Lower lobe of right lung (tissue), 2 donors: ENCODE results near the gene HOXC11. TPM values are rescaled to one million over a fixed set of nuclear protein-coding genes. Genes with fewer than 3 reads are reported as not detected.

Experiments
- ATAC-seq, 2 donors: fragments of 200-7000 bp; cut with Tn5 transposase; one replicate each; pipeline ENCODE4 v1.9.1; 2020 to 2022; ENCODE audit warnings: mild to moderate bottlenecking in 2 of 2, moderate library complexity in 2 of 2
- DNase-seq: peaks from one replicate; pipeline ENCODE4 v3.0.0-alpha.2; 2020
- H3K27ac ChIP-seq: fragments of 200-600 bp; one replicate; pipeline ENCODE4 v1.8.0; 2022
- H3K27me3 ChIP-seq: fragments of 200-600 bp; one replicate; pipeline ENCODE4 v1.8.0; 2022; ENCODE audit warnings: low read depth
- H3K36me3 ChIP-seq: fragments of 200-600 bp; one replicate; pipeline ENCODE4 v1.8.0; 2022; ENCODE audit warnings: mild to moderate bottlenecking
- H3K4me1 ChIP-seq: fragments of 200-600 bp; one replicate; pipeline ENCODE4 v1.8.0; 2022
- H3K4me3 ChIP-seq: fragments of 200-600 bp; one replicate; pipeline ENCODE4 v1.8.0; 2022; ENCODE audit warnings: mild to moderate bottlenecking
- H3K9me3 ChIP-seq: fragments of 200-600 bp; one replicate; pipeline ENCODE4 v1.8.0; 2022
- intact Hi-C: fragments of 100-400 bp; cut with DNase I; formaldehyde crosslinking; loops from one replicate; pipeline ENCODE4 v1.11.0; 2022
- total RNA-seq: library from RNA; stranded (reverse); fragmentation: NEBNext Ultra II Directional; extraction: Animal tissue kit (Norgen Biotek cat#: 25700); gene quantifications from one replicate; pipeline ENCODE4 v1.2.1, GENCODE V29; 2021
- TF ChIP-seq, protein P1 (sequence below): fragments of 200-600 bp; IDR thresholded peaks from one replicate; pipeline ENCODE4 v1.8.0; 2022; ENCODE audit warnings: antibody characterized with exemption, mild to moderate bottlenecking
- donor health status: DM: no; HTN: yes; CAD: no; lungs with severe emphysema.

HOXC11 gene
- total RNA-seq, 1 donor from 2014 or later, result not detected

DNA sequence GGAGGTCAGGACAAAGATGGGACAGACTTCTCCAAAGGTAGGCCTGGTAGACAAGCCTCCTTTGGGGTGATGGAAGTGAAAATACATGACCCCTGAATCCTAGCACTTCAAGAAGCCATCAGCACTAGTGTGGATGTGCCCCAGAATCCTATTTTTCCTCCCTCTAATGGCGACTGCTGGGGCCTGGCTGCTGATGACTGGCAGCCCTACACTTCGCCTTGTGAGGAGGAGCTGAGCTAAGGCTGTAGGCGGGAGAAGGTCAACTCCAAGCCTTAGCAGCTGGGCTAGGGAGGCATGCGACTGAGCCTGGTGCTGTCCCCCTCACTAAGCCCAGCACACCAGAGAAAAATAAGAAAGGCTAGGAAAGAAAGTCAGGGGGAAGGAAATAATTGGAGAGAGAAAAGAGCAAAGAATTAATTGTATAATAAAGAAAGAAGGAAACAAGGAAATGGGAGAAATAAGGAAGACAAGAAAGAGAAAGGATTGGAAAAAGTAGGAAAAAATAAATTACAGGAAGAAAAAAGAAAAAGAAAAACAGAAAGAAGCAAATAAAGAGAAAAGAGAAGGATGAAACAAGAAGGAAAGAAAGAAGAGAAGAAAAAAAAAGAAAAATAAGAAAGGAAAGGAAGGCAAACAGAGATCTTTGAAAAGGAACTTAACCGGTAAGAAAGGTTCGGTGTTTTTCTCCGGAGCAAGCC, 7.3 kb downstream of the HOXC11 start:
- ATAC-seq (no peak), DNase-seq (no peak)
- Histone ChIP-seq H3K4me1 (peaks cover 7% of the 10 kb centered on the region), H3K27me3 (peaks cover 97% of the 10 kb centered on the region), H3K4me3 (no peak overlapping the region), H3K36me3 (no peaks in the 10 kb centered on the region), H3K27ac (no peak overlapping the region), H3K9me3 (no peaks in the 10 kb centered on the region)
- intact Hi-C loops, result no loop called here
- TF ChIP-seq, protein P1, sequence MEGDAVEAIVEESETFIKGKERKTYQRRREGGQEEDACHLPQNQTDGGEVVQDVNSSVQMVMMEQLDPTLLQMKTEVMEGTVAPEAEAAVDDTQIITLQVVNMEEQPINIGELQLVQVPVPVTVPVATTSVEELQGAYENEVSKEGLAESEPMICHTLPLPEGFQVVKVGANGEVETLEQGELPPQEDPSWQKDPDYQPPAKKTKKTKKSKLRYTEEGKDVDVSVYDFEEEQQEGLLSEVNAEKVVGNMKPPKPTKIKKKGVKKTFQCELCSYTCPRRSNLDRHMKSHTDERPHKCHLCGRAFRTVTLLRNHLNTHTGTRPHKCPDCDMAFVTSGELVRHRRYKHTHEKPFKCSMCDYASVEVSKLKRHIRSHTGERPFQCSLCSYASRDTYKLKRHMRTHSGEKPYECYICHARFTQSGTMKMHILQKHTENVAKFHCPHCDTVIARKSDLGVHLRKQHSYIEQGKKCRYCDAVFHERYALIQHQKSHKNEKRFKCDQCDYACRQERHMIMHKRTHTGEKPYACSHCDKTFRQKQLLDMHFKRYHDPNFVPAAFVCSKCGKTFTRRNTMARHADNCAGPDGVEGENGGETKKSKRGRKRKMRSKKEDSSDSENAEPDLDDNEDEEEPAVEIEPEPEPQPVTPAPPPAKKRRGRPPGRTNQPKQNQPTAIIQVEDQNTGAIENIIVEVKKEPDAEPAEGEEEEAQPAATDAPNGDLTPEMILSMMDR, result no peak

- H3K4me3 ChIP-seq, result no peak overlapping the region
- H3K9me3 ChIP-seq, result no peaks in the 10 kb centered on the region
- H3K27me3 ChIP-seq, result peaks cover 97% of the 10 kb centered on the region
- TF ChIP-seq, protein P1, result no peak
- DNase-seq, result no peak
- no peak overlapping the region for H3K27ac ChIP-seq
- H3K36me3 ChIP-seq, result no peaks in the 10 kb centered on the region
- peaks cover 11% of the 10 kb centered on the region for H3K4me1 ChIP-seq
- intact Hi-C loops, result no loop called here
- ATAC-seq, result no peak
Measured at GRCh38 chr12:53980802-53981496, 8.0 kb downstream of the HOXC11 start.

DNA sequence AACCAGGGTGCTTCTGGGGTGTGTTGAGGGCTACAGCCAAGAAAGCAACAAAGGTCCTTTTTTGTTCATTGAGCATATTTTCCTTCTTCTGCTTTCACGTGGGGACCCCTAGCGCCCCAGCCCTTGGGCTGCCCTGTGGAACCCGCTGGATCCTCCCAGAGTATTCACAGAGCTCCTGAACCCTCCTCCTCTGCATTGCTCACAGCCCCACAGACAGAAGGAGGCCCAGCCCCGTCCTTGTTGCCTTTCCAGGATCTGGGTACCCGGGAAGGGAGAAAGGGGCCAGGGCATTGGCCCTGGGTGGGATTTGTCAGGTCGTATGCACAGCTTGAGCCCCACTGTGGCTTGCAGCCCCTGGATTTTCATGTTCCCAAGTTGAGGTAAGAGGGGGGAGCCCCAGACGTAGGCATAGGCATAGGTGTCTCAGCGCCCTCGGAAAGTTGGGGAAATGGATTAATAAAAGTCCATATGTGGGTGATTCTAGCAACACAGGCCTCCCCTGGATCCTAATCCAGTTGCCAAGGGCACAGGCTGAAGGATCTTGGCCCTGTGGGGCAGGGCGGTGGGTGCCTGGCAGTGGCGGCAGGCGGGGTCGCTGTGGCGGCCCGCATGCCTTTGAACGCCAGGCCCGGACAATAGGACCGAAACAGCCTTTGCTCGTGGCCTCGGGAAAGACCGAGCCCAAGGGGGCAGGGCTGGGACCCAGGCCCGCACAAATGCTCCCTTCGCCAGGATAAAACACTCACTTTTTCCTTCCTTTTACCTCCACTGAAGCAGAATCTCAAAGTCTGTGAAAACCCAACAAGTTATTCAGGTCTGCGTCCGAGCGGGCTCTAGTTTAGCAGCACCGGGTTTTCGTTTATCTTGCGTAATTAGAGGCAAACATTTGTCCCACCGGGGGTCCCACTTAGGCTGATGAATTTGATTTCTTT, 9.0 kb downstream of the HOXC11 start:
- no peaks in the 10 kb centered on the region for H3K9me3 ChIP-seq
- no peak for ATAC-seq
- H3K36me3 ChIP-seq, result no peaks in the 10 kb centered on the region
- no peak overlapping the region for H3K27ac ChIP-seq
- TF ChIP-seq, protein P1, result no peak
- intact Hi-C loops, result no loop called here
- H3K4me3 ChIP-seq, result no peak overlapping the region
- no peak for DNase-seq
- H3K27me3 ChIP-seq, result peaks cover 97% of the 10 kb centered on the region
- H3K4me1 ChIP-seq, result peaks cover 15% of the 10 kb centered on the region

DNA sequence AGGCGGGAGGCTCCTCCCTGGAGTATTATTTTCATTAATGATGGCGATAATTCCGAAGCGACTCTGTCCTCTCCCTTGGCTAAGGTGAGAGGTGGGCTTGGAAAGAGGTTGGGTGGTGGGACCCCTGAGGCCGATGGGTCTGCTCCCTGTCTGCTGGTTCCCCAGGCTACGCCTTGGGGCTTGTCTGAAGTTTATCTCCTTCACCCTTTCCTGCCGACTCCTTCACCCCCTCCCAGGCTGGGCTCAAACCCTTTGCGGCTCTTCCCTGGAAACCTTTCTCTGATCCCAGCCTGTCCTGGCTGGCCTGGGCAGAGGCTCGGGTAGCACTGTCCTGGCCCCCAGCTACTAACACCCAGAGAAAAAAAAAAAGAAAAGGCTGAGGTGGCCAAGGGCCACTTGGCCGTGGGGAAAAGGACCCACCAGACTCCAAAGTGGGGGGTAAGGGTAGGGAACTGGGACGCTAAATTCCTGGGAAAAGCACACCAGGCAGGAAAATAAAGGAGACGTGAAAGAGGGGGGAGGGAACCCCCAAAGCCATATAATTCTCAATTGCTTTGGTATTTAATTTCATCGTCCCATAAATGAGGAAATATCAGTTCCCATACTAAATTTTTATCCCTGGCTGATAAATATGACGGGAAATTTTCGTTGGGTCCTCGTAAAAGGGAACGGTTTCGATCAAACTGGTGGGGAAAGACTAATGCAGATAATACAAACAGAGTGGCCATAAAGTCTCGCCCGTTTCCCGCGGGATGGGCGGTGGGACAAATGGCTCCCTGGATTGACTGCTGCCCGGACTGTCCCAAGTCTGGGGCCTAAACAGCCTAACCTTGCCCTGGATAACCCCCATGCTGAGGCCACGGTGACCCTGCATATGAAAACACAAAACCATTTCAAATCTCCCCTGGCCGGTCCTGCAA, 10.0 kb downstream of the HOXC11 start:
- H3K9me3 ChIP-seq, result no peaks in the 10 kb centered on the region
- peaks cover 97% of the 10 kb centered on the region for H3K27me3 ChIP-seq
- peaks cover 15% of the 10 kb centered on the region for H3K4me1 ChIP-seq
- no peaks in the 10 kb centered on the region for H3K36me3 ChIP-seq
- TF ChIP-seq, protein P1, result no peak
- DNase-seq (no peak), ATAC-seq (no peak)
- no peak overlapping the region for H3K27ac ChIP-seq
- H3K4me3 ChIP-seq, result no peak overlapping the region
- intact Hi-C loops, result no loop called here
